ENCODE measurements around the gene MED15. TPM values are rescaled to one million over a fixed set of nuclear protein-coding genes. Genes with fewer than 3 reads are reported as not detected.

The MED15 gene
- total RNA-seq, 1 donor from 2014 or later = 11.4 TPM

DNA sequence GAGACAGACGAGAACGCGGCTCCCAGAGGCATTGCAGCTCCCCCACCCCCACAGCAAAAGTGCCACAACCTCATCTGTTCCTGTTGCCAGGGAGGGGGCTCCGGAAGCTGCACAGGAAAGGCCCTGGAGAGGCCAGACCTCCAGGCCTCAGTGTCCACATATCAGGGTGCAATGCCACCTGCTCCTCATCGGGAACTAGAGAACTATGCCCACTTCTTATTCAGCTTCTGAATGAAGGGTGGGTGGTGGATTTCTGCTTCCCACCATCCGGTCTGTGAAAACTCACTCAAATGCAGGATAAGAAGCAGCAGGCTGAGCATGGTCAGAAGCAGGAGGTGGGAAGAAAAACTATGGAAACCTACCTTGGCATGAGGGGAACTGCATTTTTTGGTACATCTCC, 105.9 kb downstream of the MED15 start:
- Histone ChIP-seq H3K9me3 (ENCODE audit: low read depth) (no peaks in the 10 kb centered on the region), H4K20me1 (ENCODE audit: low read depth) (no peaks in the 10 kb centered on the region), H3K4me1 (no peaks in the 10 kb centered on the region), H3K79me2 (ENCODE audit: low read depth) (no peaks in the 10 kb centered on the region), H3F3A (ENCODE audit: low read depth) (no peaks in the 10 kb centered on the region), H3K36me3 (no peaks in the 10 kb centered on the region), H3K27ac (no peak overlapping the region), H3K27me3 (no peaks in the 10 kb centered on the region), H3K4me2 (no peak overlapping the region), H2AFZ (replicated peaks) (no peak overlapping the region), H3K9ac (no peak overlapping the region), H3K4me3 (no peak overlapping the region)
- no peak overlapping the region for H3K27ac Mint-ChIP-seq
- no peak overlapping the region for H3K4me3 Mint-ChIP-seq
- peaks cover 11% of the 10 kb centered on the region for H3K27me3 Mint-ChIP-seq (ENCODE audit: insufficient read depth, low read depth)
- TF ChIP-seq CTCF (IDR thresholded peaks at IDR 0.05) (no peak), EZH2phosphoT487 (IDR thresholded peaks at IDR 0.05) (no peak)
- H3K4me1 Mint-ChIP-seq = peaks cover 16% of the 10 kb centered on the region
- H3K9me3 Mint-ChIP-seq = no peaks in the 10 kb centered on the region
- no peaks in the 10 kb centered on the region for H3K36me3 Mint-ChIP-seq
- DNase-seq (ENCODE audit: low spot score) = no peak

GRCh38 chr22:20615021-20615420, 107.6 kb downstream of the MED15 start:
- no peak for TF ChIP-seq CTCF (IDR thresholded peaks at IDR 0.05)
- TF ChIP-seq EZH2phosphoT487 (IDR thresholded peaks at IDR 0.05) = no peak
- TF ChIP-seq EZH2 (IDR thresholded peaks at IDR 0.05) = no peak
- Mint-ChIP-seq H3K4me3 (no peak overlapping the region), H3K36me3 (no peaks in the 10 kb centered on the region), H3K27me3 (ENCODE audit: insufficient read depth, low read depth) (peaks cover 8% of the 10 kb centered on the region), H3K4me1 (peaks cover 13% of the 10 kb centered on the region), H3K9me3 (no peaks in the 10 kb centered on the region), H3K27ac (peak overlapping the region; percentile 76)
- Histone ChIP-seq H3K4me3 (no peak overlapping the region), H3K27ac (no peak overlapping the region), H3K79me2 (ENCODE audit: low read depth) (no peaks in the 10 kb centered on the region), H3K27me3 (no peaks in the 10 kb centered on the region), H3F3A (ENCODE audit: low read depth) (no peaks in the 10 kb centered on the region), H3K4me2 (no peak overlapping the region), H3K4me1 (no peaks in the 10 kb centered on the region), H2AFZ (replicated peaks) (no peak overlapping the region), H3K9ac (no peak overlapping the region), H3K36me3 (no peaks in the 10 kb centered on the region), H3K9me3 (ENCODE audit: low read depth) (no peaks in the 10 kb centered on the region), H4K20me1 (ENCODE audit: low read depth) (no peaks in the 10 kb centered on the region)
- no peak for DNase-seq (ENCODE audit: low spot score)

GRCh38 chr22:20615533-20616450, 108.4 kb downstream of the MED15 start:
- H3K4me3 ChIP-seq = no peak overlapping the region
- no peaks in the 10 kb centered on the region for H3K36me3 ChIP-seq
- H3K79me2 ChIP-seq (ENCODE audit: low read depth) = no peaks in the 10 kb centered on the region
- no peaks in the 10 kb centered on the region for H4K20me1 ChIP-seq (ENCODE audit: low read depth)
- H3F3A ChIP-seq (ENCODE audit: low read depth) = no peaks in the 10 kb centered on the region
- no peak overlapping the region for H2AFZ ChIP-seq (replicated peaks)
- Mint-ChIP-seq H3K27ac (peak overlapping the region; percentile 76), H3K27me3 (ENCODE audit: insufficient read depth, low read depth) (peaks cover 8% of the 10 kb centered on the region), H3K4me3 (no peak overlapping the region), H3K4me1 (peaks cover 13% of the 10 kb centered on the region), H3K36me3 (no peaks in the 10 kb centered on the region), H3K9me3 (no peaks in the 10 kb centered on the region)
- no peak overlapping the region for H3K9ac ChIP-seq
- TF ChIP-seq CTCF (IDR thresholded peaks at IDR 0.05) (no peak), EZH2 (IDR thresholded peaks at IDR 0.05) (no peak), EZH2phosphoT487 (IDR thresholded peaks at IDR 0.05) (no peak)
- H3K4me1 ChIP-seq = no peaks in the 10 kb centered on the region
- H3K27me3 ChIP-seq = no peaks in the 10 kb centered on the region
- H3K9me3 ChIP-seq (ENCODE audit: low read depth) = no peaks in the 10 kb centered on the region
- no peak for DNase-seq (ENCODE audit: low spot score)
- no peak overlapping the region for H3K4me2 ChIP-seq
- H3K27ac ChIP-seq = no peak overlapping the region

Measured in neural progenitor cell (in vitro differentiated cells).